ENCODE measurements around the gene PIGM. TPM values are rescaled to one million over a fixed set of nuclear protein-coding genes. Genes with fewer than 3 reads are reported as not detected.
A peak's percentile ranks its signal among the peaks of the same experiment; 100 is the strongest.

The PIGM gene
- total and polyA plus RNA-seq, 2 of the 13 experiments (the other 11 are each of a cell fraction or from before 2014, with no cell fraction given), result 3.4 to 4.6 TPM

DNA sequence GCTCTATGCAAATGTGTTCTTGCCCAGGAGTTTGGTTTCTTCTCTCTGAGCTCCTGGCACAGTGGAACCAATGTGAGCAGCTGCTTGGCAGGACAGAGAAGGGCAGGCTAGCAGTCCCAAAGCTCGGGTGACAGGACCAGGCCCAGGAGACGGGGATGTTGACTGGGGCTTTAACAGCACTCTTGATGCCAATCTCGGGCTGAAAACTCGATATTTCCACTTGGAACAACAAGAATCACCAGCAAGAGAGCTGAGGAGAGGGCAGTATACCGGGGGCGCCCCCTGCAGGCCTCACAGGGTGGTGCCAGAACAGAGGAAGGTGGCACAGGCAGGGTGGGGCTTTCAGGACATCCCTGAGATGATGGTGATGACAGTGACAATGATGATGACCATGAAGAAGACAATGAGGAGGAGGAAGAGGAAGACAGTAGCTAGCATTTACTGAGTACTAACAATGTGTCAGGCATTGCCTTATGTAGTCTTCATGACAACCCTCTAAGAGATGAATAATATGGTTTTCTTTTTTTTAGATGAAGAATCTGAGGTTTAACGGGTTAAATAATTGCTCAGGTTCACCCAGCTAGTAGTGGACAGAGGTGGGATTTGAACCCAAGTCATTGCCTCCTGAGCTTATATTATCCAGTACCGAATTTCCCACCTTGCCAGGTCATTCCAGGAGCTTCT, 46.9 kb upstream of the PIGM start (continued):
- TF ChIP-seq, protein P1, sequence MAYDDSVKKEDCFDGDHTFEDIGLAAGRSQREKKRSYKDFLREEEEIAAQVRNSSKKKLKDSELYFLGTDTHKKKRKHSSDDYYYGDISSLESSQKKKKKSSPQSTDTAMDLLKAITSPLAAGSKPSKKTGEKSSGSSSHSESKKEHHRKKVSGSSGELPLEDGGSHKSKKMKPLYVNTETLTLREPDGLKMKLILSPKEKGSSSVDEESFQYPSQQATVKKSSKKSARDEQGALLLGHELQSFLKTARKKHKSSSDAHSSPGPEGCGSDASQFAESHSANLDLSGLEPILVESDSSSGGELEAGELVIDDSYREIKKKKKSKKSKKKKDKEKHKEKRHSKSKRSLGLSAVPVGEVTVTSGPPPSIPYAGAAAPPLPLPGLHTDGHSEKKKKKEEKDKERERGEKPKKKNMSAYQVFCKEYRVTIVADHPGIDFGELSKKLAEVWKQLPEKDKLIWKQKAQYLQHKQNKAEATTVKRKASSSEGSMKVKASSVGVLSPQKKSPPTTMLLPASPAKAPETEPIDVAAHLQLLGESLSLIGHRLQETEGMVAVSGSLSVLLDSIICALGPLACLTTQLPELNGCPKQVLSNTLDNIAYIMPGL (CRISPR knock-in tag; IDR thresholded peaks at IDR 0.05; ENCODE audit: borderline replicate concordance in 1 of 2, low read depth in 1 of 2), result 0 out of 4 replicates have a peak, but pooled peaks have one; percentile 35 to 39
- TF ChIP-seq, protein P2, sequence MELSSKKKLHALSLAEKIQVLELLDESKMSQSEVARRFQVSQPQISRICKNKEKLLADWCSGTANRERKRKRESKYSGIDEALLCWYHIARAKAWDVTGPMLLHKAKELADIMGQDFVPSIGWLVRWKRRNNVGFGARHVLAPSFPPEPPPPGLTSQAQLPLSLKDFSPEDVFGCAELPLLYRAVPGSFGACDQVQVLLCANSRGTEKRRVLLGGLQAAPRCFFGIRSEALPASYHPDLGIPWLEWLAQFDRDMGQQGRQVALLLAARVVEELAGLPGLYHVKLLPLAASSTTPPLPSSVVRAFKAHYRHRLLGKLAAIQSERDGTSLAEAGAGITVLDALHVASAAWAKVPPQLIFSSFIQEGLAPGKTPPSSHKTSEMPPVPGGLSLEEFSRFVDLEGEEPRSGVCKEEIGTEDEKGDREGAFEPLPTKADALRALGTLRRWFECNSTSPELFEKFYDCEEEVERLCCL (CRISPR knock-in tag; IDR thresholded peaks at IDR 0.05; ENCODE audit: borderline replicate concordance), result no peak
- TF ChIP-seq XRCC5 (optimal IDR thresholded peaks at IDR 0.05; ENCODE audit: low read length), result peak; percentile 94
- TF ChIP-seq, protein P3, sequence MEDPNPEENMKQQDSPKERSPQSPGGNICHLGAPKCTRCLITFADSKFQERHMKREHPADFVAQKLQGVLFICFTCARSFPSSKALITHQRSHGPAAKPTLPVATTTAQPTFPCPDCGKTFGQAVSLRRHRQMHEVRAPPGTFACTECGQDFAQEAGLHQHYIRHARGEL (CRISPR knock-in tag; IDR thresholded peaks at IDR 0.05), result 0 out of 2 replicates have a peak, but pooled peaks have one; percentile 37

DNA sequence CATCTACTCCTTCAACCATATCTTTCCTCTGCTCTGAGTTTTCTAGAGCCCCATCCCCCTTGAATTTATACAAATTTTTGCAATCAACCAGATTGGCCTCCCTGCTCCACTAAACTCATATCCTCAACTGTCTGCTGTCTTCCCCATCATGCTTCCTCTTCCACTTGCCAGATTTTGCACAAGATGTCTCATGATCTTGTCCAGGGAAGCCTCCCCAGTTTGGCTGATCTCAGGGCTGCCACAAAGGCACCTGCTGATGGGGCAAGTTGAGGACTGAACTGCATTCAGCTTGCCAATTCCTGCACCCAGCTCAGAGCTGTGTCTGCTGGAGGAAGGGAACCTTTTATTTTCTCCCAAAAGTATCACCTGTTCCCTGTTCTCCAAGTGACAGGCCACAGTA, 45.7 kb upstream of the PIGM start:
- no peak for TF ChIP-seq ZNF75D (CRISPR knock-in tag; IDR thresholded peaks at IDR 0.05; ENCODE audit: borderline replicate concordance)
- TF ChIP-seq ZFP90 (CRISPR knock-in tag; IDR thresholded peaks at IDR 0.05; ENCODE audit: borderline replicate concordance), result no peak

More for the DNA sequence above, 45.7 kb upstream of the PIGM start:
- ChIA-PET POLR2A (interaction anchor here (1.1 to 1.8 kb wide), 2 partner anchors 10 to 31 kb away, joined by 4 to 8 read pairs; no protein-coding TSS in a partner anchor), CTCF (ENCODE audit: low intra/inter-chr PET ratio, low total read pairs) (interaction anchor here (1.6 to 3.3 kb wide), 3 partner anchors 30 to 141 kb away, joined by 6 to 29 read pairs (median 11); no protein-coding TSS in a partner anchor)
- intact Hi-C loops (cut with micrococcal nuclease; ENCODE audit: unreplicated experiment), result loop anchor here (5.0 kb wide), 1 partner anchor 140 kb away; no protein-coding TSS in a partner anchor
- H3K4me1 ChIP-seq (ENCODE audit: insufficient read depth, low read length), result peaks cover 71% of the 10 kb centered on the region
- FAIRE-seq (no peak), DNase-seq (ENCODE audit: low spot score) (no peak), ATAC-seq (no peak)
- no TSS peak for BruUV-seq (replicated peaks)
- no peak overlapping the region for H3K9ac ChIP-seq (ENCODE audit: insufficient read depth, low read depth, low read length)
- in situ Hi-C loops (cut with HindIII; ENCODE audit: extremely low pct_ligation_motif_present, low pct_unique_long_range_greater_than_20kb), result no loop called here
- H3K4me2 ChIP-seq (ENCODE audit: low read depth, low read length), result no peak overlapping the region
- no peaks in the 10 kb centered on the region for H3K36me3 ChIP-seq (replicated peaks in 1 of 2; ENCODE audit: control insufficient read depth in 1 of 2, insufficient read depth in 2 of 2, low read length in 2 of 2)
- no peak overlapping the region for H3K27ac ChIP-seq (ENCODE audit: extremely low read length, insufficient read depth, low read length)
- H4K20me1 ChIP-seq (ENCODE audit: insufficient read depth, low read length), result no peaks in the 10 kb centered on the region
- H3K9me3 ChIP-seq (ENCODE audit: low read length), result no peaks in the 10 kb centered on the region
- H3K27me3 ChIP-seq (ENCODE audit: control insufficient read depth in 1 of 2, insufficient read depth in 2 of 2, low read length in 2 of 2), result no peaks in the 10 kb centered on the region
- no peaks in the 10 kb centered on the region for H3K79me2 ChIP-seq (ENCODE audit: insufficient read depth, low read length)
- no peak overlapping the region for H3K4me3 ChIP-seq (replicated peaks in 1 of 3; ENCODE audit: insufficient read depth in 1 of 3, low read depth in 2 of 3, low read length in 3 of 3)
- no peak overlapping the region for H2AFZ ChIP-seq (ENCODE audit: low read length)
